A549 (cell line): ENCODE results near the gene SCYL2.

Experiments
- MAZ ChIP-seq: fragments of 150-350 bp; IDR thresholded peaks from 2 replicates; pipeline ENCODE4 v1.6.1; 2014; ENCODE audit warnings: antibody characterized with exemption, low read depth, low read length, borderline replicate concordance
- POLR2A ChIP-seq: IDR thresholded peaks from 2 replicates; pipeline ENCODE4 v1.6.1; 2012; ENCODE audit warnings: mild to moderate bottlenecking, low read length
- RFX5 ChIP-seq: fragments of 450-650 bp; IDR thresholded peaks from 2 replicates; pipeline ENCODE4 v1.7.1; 2014; ENCODE audit warnings: antibody characterized with exemption, mild to moderate bottlenecking, moderate library complexity
- RNF2 ChIP-seq: fragments of 200-600 bp; sonication (generic); IDR thresholded peaks from 2 replicates; pipeline ENCODE4 v1.6.1; 2016; ENCODE audit warnings: low read depth, mild to moderate bottlenecking, antibody characterized with exemption, moderate library complexity, borderline replicate concordance
- SREBF2 ChIP-seq: fragments of 450-650 bp; IDR thresholded peaks from 2 replicates; pipeline ENCODE4 v1.6.1; 2014; ENCODE audit warnings: mild to moderate bottlenecking, moderate library complexity
- TF ChIP-seq, protein P1 (sequence below): fragments of >200 bp; sonication (Bioruptor Twin); formaldehyde crosslinking; IDR thresholded peaks from 3 replicates; pipeline ENCODE4 v1.5.1; 2016
- TF ChIP-seq, protein P2 (sequence below): IDR thresholded peaks from 2 replicates; pipeline ENCODE4 v1.6.1; 2012

DNA sequence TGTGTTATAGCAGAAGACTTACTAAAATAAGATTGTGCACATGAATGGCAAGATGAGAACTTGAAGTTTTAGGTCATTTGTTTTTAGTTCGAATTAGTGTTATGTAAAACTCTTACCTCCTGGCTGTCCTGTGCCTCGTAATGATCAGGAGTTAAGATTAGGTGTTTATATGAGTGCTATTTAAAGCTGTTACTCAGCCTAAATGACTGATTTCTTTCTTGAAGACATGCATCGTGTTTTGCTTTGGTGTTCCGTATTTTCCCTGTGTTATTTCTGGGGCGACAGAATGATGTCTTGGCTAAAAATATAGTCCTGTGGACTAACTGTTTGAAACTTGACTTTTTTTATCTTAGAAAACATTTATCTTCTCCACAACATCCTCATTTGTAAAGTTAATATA is 22.1 kb downstream of the SCYL2 start:
- no peak for TF ChIP-seq POLR2A
- no peak for TF ChIP-seq SREBF2
- TF ChIP-seq, protein P1, sequence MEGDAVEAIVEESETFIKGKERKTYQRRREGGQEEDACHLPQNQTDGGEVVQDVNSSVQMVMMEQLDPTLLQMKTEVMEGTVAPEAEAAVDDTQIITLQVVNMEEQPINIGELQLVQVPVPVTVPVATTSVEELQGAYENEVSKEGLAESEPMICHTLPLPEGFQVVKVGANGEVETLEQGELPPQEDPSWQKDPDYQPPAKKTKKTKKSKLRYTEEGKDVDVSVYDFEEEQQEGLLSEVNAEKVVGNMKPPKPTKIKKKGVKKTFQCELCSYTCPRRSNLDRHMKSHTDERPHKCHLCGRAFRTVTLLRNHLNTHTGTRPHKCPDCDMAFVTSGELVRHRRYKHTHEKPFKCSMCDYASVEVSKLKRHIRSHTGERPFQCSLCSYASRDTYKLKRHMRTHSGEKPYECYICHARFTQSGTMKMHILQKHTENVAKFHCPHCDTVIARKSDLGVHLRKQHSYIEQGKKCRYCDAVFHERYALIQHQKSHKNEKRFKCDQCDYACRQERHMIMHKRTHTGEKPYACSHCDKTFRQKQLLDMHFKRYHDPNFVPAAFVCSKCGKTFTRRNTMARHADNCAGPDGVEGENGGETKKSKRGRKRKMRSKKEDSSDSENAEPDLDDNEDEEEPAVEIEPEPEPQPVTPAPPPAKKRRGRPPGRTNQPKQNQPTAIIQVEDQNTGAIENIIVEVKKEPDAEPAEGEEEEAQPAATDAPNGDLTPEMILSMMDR: no peak
- no peak for TF ChIP-seq MAZ
- no peak for TF ChIP-seq RNF2
- TF ChIP-seq, protein P2, sequence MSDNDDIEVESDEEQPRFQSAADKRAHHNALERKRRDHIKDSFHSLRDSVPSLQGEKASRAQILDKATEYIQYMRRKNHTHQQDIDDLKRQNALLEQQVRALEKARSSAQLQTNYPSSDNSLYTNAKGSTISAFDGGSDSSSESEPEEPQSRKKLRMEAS: no peak
- no peak for TF ChIP-seq RFX5
